Activated B cell treated with CpG ODN at 0.5 μM for 24 hours (primary cell): ENCODE data around the gene PLEKHG3. TPM values are rescaled to one million over a fixed set of nuclear protein-coding genes. Genes with fewer than 3 reads are reported as not detected.

ENCODE experiments used
- ATAC-seq: fragments of 200-7000 bp; cut with Tn5 transposase; one replicate; pipeline ENCODE4 v1.10.0; 2021; ENCODE audit warnings: low read depth, mild to moderate bottlenecking, moderate library complexity
- CTCF ChIA-PET: fragments of 350-600 bp; sonication (Branson Sonifier 250); formaldehyde crosslinking; loops from one replicate; lab custom pipeline; 2021; ENCODE audit warnings: antibody characterized with exemption; lab: Charles Lee
- POLR2A ChIA-PET: fragments of 350-600 bp; sonication (Branson Sonifier 250); formaldehyde crosslinking; loops from one replicate; lab custom pipeline; 2021; ENCODE audit warnings: antibody characterized with exemption; lab: Charles Lee
- DNase-seq: peaks from one replicate; pipeline ENCODE4 v3.0.0; 2022
- H3K27ac Mint-ChIP-seq: one replicate; pipeline ENCODE4 v1.8.0; 2020; ENCODE audit warnings: mixed read lengths
- H3K27me3 Mint-ChIP-seq: one replicate; pipeline ENCODE4 v1.8.0; 2021; ENCODE audit warnings: mixed read lengths
- H3K36me3 Mint-ChIP-seq: one replicate; pipeline ENCODE4 v1.8.0; 2021; ENCODE audit warnings: low read depth, mixed read lengths
- H3K4me1 Mint-ChIP-seq: one replicate; pipeline ENCODE4 v1.8.0; 2021; ENCODE audit warnings: mixed read lengths
- H3K4me3 Mint-ChIP-seq: one replicate; pipeline ENCODE4 v1.8.0; 2020; ENCODE audit warnings: mild to moderate bottlenecking, mixed read lengths
- H3K9me3 Mint-ChIP-seq: one replicate; pipeline ENCODE4 v1.8.0; 2020; ENCODE audit warnings: mixed read lengths
- intact Hi-C: fragments of 100-400 bp; cut with micrococcal nuclease; formaldehyde crosslinking; loops from one replicate; pipeline ENCODE4 v1.15.1; 2024
- total RNA-seq: library from RNA; stranded (reverse); gene quantifications from 2 replicates; pipeline ENCODE4 v1.2.3, GENCODE V29; 2022
- TF ChIP-seq, protein P1 (sequence below): fragments of 200-600 bp; IDR thresholded peaks from one replicate; pipeline ENCODE4 v1.8.0; 2022; ENCODE audit warnings: antibody characterized with exemption, mild to moderate bottlenecking

Gene PLEKHG3
- total RNA-seq, 1 donor from 2014 or later, result 0.07 TPM

DNA sequence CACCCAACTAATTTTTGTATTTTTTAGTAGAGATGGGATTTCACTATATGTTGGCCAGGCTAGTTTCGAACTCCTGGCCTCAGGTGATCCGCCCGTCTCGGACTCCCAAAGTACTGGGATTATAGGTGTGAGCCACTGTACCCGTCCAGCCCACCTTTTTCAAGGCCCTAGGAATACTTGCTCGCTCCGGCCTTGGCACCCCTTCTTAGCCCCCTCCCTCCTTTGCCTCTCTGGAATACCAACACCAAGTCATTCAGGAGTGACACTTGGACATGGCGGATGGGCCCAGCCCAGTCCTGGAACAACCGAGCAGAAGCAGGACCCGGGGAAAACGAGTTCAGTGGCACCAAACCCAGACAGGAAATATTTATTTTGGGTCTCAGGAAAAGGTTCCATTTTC, 29.1 kb downstream of the PLEKHG3 start:
- Mint-ChIP-seq H3K27ac (no peak overlapping the region), H3K9me3 (no peaks in the 10 kb centered on the region), H3K4me3 (no peak overlapping the region), H3K4me1 (no peaks in the 10 kb centered on the region), H3K27me3 (peaks cover 1% of the 10 kb centered on the region), H3K36me3 (no peaks in the 10 kb centered on the region)
- TF ChIP-seq, protein P1, sequence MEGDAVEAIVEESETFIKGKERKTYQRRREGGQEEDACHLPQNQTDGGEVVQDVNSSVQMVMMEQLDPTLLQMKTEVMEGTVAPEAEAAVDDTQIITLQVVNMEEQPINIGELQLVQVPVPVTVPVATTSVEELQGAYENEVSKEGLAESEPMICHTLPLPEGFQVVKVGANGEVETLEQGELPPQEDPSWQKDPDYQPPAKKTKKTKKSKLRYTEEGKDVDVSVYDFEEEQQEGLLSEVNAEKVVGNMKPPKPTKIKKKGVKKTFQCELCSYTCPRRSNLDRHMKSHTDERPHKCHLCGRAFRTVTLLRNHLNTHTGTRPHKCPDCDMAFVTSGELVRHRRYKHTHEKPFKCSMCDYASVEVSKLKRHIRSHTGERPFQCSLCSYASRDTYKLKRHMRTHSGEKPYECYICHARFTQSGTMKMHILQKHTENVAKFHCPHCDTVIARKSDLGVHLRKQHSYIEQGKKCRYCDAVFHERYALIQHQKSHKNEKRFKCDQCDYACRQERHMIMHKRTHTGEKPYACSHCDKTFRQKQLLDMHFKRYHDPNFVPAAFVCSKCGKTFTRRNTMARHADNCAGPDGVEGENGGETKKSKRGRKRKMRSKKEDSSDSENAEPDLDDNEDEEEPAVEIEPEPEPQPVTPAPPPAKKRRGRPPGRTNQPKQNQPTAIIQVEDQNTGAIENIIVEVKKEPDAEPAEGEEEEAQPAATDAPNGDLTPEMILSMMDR, result no peak
- ChIA-PET CTCF (no interaction called here), POLR2A (no interaction called here)
- no peak for DNase-seq
- intact Hi-C loops, result no loop called here
- no peak for ATAC-seq

DNA sequence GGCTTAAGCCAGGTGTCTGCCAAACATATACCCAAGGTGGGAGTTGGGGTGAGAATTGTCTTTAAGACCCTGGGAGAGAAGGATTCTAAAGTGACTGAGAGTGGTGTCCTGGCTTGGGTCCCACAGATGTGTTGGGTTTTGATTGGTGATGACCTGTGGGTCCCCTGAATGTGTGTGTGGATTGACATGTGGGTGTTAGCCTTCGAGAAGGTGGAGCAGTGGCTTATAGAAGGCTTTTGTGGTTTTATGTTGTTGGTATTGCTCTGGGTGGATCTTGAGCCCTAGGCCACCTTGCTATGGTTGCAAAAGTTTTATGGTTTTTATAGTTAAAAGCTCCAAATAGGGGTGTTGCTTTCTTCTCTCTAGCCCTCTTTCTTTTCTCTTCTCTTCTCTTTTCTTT, 29.7 kb downstream of the PLEKHG3 start:
- DNase-seq (no peak), ATAC-seq (no peak)
- no peaks in the 10 kb centered on the region for H3K9me3 Mint-ChIP-seq
- H3K4me1 Mint-ChIP-seq, result no peaks in the 10 kb centered on the region
- H3K4me3 Mint-ChIP-seq, result no peak overlapping the region
- H3K27me3 Mint-ChIP-seq, result peaks cover 1% of the 10 kb centered on the region
- POLR2A ChIA-PET, result no interaction called here
- CTCF ChIA-PET, result no interaction called here
- no peak overlapping the region for H3K27ac Mint-ChIP-seq
- intact Hi-C loops, result no loop called here
- no peaks in the 10 kb centered on the region for H3K36me3 Mint-ChIP-seq
- TF ChIP-seq, protein P1, result no peak

DNA sequence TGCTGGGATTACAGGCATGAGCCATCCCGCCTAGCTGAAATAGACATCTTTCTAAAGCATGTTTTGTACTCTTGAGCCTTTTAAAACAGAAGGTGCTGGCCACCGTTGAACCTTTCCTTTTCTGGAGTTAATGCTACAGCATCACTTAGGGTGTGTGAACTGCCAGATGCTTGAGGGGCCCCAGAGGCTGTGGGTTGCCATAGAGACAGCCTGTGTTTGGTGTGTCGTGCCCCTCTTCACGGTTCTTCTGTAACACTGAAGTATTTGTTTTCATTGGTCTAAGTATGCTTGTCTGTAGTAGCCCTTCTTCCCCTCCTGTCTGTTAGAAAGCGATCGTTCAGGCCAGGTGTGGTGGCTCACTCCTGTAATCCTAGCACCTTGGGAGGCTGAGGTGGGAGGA, 30.8 kb downstream of the PLEKHG3 start:
- no peaks in the 10 kb centered on the region for H3K4me1 Mint-ChIP-seq
- H3K36me3 Mint-ChIP-seq, result no peaks in the 10 kb centered on the region
- DNase-seq (no peak), ATAC-seq (no peak)
- peaks cover 1% of the 10 kb centered on the region for H3K27me3 Mint-ChIP-seq
- intact Hi-C loops, result no loop called here
- H3K27ac Mint-ChIP-seq, result no peak overlapping the region
- ChIA-PET POLR2A (no interaction called here), CTCF (no interaction called here)
- TF ChIP-seq, protein P1, result no peak
- H3K9me3 Mint-ChIP-seq, result no peaks in the 10 kb centered on the region
- H3K4me3 Mint-ChIP-seq, result no peak overlapping the region

DNA sequence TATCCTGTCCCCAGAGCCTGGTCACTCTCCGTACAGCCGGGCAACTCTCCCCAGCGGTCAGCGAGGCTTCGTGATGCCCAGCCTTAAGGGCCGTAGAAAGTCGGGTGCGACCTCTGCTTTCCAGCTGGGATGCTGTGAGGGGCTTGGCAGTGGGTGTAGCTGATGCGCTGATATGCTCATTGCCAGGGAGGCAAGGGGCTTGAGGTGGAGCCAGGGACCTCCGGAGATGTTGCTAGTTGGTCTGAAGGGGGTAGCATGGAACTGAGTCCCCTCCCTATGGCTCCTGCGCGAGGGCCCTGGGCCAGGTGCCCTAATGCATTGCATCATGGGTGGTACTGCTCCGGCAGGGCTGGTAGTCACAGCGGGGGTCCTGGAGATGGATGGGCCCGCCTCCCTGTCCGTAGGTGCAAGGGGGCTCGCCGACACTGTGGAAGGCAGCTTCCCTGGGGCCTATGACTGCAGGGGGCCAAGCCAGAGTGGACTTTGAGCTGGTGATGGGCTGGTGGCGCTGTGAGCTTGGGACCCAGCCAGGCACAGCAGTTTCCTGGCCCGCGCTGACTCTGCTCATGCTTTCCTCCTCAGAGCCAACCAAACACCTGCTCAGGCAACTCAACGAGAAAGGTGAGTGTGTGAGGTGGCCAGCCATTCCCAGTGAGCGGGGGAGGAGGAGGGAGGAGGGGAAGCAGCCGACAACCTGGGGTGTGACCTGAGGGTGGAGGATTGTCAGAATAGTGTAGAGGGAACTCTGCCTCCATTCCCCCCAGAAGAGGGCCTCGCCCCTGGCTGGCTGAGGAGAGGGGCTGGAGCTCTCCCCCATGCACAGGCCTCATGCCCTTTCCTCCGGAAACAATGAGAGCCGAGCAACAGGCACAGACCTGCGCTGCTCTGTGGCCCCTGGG, 32.3 kb downstream of the PLEKHG3 start:
- ChIA-PET POLR2A (no interaction called here), CTCF (no interaction called here)
- Mint-ChIP-seq H3K4me3 (no peak overlapping the region), H3K9me3 (no peaks in the 10 kb centered on the region), H3K36me3 (no peaks in the 10 kb centered on the region), H3K27me3 (peaks cover 1% of the 10 kb centered on the region), H3K27ac (no peak overlapping the region), H3K4me1 (no peaks in the 10 kb centered on the region)
- TF ChIP-seq, protein P1, result no peak
- intact Hi-C loops, result no loop called here
- ATAC-seq, result no peak
- no peak for DNase-seq

DNA sequence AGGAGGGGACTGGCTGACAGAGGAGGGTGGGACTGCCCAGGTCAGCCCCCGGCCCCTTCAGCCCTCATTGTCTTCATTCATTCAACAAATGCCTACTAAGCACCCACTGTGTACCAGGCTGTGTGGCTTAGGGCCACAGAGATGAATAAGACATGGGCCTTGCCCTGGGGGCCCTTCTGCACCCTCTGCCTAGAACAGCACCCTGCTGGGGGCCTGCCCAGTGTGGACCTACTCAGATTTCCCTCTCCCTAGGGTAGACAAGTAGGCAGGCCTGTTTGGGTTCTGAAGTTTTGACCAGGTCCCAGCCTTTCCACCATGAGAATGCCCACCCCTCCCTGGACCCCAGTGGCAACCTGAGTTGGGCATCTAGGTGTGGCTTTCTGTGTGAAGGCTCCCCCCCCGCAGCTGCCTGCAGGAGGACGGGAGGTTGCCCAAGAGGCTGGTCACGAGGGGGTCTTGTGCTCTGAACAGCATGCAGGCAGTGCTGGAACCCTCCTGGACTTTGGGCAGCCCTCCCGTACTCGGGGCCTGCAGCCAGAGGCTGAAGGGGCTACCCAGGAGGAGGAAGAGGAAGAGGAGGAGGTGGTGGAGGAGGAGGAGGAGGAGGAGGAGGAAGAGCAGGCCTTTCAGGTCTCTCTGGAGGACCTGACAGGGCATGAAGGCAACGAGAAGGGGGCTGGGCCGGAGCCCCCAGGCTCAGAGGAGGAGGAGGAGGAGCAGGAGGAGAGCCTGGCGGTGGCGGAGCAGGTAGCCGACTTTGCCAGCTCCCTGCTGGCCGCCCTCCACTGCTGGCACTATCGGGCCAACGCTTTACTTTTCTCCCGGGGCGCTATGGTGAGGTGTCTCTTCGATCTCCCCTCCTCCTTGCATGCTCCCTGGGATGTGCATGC, 33.4 kb downstream of the PLEKHG3 start:
- intact Hi-C loops, result no loop called here
- DNase-seq (no peak), ATAC-seq (no peak)
- CTCF ChIA-PET, result no interaction called here
- Mint-ChIP-seq H3K4me1 (no peaks in the 10 kb centered on the region), H3K36me3 (no peaks in the 10 kb centered on the region), H3K4me3 (no peak overlapping the region), H3K9me3 (no peaks in the 10 kb centered on the region), H3K27ac (no peak overlapping the region), H3K27me3 (peaks cover 1% of the 10 kb centered on the region)
- TF ChIP-seq, protein P1, result no peak
- POLR2A ChIA-PET, result no interaction called here
